Measurements from ENCODE around the gene UVRAG.

UVRAG gene

GRCh38 chr11:76169473-76169896 is 354.5 kb downstream of the UVRAG start:
- no peak for TF ChIP-seq YY1 (IDR thresholded peaks at IDR 0.05; ENCODE audit: low read depth)
- no peak for TF ChIP-seq EP300 (IDR thresholded peaks at IDR 0.05; ENCODE audit: borderline replicate concordance)
- no peak for TF ChIP-seq TAF1 (IDR thresholded peaks at IDR 0.05; ENCODE audit: low read depth)
- TF ChIP-seq, protein P1, sequence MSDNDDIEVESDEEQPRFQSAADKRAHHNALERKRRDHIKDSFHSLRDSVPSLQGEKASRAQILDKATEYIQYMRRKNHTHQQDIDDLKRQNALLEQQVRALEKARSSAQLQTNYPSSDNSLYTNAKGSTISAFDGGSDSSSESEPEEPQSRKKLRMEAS (IDR thresholded peaks at IDR 0.05) = no peak
- TF ChIP-seq, protein P2, sequence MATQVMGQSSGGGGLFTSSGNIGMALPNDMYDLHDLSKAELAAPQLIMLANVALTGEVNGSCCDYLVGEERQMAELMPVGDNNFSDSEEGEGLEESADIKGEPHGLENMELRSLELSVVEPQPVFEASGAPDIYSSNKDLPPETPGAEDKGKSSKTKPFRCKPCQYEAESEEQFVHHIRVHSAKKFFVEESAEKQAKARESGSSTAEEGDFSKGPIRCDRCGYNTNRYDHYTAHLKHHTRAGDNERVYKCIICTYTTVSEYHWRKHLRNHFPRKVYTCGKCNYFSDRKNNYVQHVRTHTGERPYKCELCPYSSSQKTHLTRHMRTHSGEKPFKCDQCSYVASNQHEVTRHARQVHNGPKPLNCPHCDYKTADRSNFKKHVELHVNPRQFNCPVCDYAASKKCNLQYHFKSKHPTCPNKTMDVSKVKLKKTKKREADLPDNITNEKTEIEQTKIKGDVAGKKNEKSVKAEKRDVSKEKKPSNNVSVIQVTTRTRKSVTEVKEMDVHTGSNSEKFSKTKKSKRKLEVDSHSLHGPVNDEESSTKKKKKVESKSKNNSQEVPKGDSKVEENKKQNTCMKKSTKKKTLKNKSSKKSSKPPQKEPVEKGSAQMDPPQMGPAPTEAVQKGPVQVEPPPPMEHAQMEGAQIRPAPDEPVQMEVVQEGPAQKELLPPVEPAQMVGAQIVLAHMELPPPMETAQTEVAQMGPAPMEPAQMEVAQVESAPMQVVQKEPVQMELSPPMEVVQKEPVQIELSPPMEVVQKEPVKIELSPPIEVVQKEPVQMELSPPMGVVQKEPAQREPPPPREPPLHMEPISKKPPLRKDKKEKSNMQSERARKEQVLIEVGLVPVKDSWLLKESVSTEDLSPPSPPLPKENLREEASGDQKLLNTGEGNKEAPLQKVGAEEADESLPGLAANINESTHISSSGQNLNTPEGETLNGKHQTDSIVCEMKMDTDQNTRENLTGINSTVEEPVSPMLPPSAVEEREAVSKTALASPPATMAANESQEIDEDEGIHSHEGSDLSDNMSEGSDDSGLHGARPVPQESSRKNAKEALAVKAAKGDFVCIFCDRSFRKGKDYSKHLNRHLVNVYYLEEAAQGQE (IDR thresholded peaks at IDR 0.05; ENCODE audit: low read depth) = no peak
- no peak for TF ChIP-seq CEBPB (IDR thresholded peaks at IDR 0.05)
- no peak for TF ChIP-seq TCF12 (IDR thresholded peaks at IDR 0.05; ENCODE audit: low read depth)
- no peak for TF ChIP-seq CREB1 (IDR thresholded peaks at IDR 0.05; ENCODE audit: low read depth)
- TF ChIP-seq RAD21 (IDR thresholded peaks at IDR 0.05; ENCODE audit: low read depth) = no peak
- no peak for TF ChIP-seq ZBTB7A (IDR thresholded peaks at IDR 0.05; ENCODE audit: low read depth)
- TF ChIP-seq FOXM1 (IDR thresholded peaks at IDR 0.05; ENCODE audit: borderline replicate concordance, low read depth) = no peak
- no peak for TF ChIP-seq NFIC (IDR thresholded peaks at IDR 0.05)

DNA sequence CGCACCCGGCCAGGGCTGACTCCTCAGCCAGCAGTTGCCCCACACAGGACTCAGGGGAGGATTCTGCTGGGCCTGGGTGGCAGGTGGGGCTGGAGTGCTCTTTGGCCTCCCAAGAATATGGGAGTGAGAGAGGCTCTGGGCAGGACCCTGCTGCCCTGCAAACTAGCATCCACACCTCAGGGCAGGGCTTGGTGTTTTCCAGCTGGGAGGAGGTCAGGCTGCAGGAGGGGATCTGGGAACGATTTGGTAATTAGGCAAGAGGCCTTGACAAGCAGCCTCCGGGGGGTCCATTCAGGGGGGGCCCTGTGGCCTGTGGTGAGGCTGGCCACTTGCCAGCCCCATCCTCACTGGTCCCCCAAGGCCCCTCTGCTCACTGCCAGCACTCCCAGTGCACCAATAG is 355.5 kb downstream of the UVRAG start:
- no peak for TF ChIP-seq CREB1 (IDR thresholded peaks at IDR 0.05; ENCODE audit: low read depth)
- TF ChIP-seq, protein P3, sequence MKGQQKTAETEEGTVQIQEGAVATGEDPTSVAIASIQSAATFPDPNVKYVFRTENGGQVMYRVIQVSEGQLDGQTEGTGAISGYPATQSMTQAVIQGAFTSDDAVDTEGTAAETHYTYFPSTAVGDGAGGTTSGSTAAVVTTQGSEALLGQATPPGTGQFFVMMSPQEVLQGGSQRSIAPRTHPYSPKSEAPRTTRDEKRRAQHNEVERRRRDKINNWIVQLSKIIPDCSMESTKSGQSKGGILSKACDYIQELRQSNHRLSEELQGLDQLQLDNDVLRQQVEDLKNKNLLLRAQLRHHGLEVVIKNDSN (IDR thresholded peaks at IDR 0.05) = no peak
- TF ChIP-seq NFIC (IDR thresholded peaks at IDR 0.05) = no peak
- TF ChIP-seq EP300 (IDR thresholded peaks at IDR 0.05; ENCODE audit: borderline replicate concordance) = no peak
- TF ChIP-seq TEAD4 (IDR thresholded peaks at IDR 0.05) = no peak
- no peak for TF ChIP-seq ZBTB7A (IDR thresholded peaks at IDR 0.05; ENCODE audit: low read depth)
- TF ChIP-seq RAD21 (IDR thresholded peaks at IDR 0.05; ENCODE audit: low read depth) = no peak
- no peak for TF ChIP-seq EGR1 (IDR thresholded peaks at IDR 0.05)

GRCh38 chr11:76172583-76172982 is 357.6 kb downstream of the UVRAG start:
- TF ChIP-seq CREB1 (IDR thresholded peaks at IDR 0.05; ENCODE audit: low read depth) (no peak), NFIC (IDR thresholded peaks at IDR 0.05) (no peak), TEAD4 (IDR thresholded peaks at IDR 0.05) (no peak), CEBPB (IDR thresholded peaks at IDR 0.05) (no peak), EGR1 (IDR thresholded peaks at IDR 0.05) (no peak), ZBTB7A (IDR thresholded peaks at IDR 0.05; ENCODE audit: low read depth) (no peak), TAF1 (IDR thresholded peaks at IDR 0.05; ENCODE audit: low read depth) (no peak), FOXM1 (IDR thresholded peaks at IDR 0.05; ENCODE audit: borderline replicate concordance, low read depth) (no peak), EP300 (IDR thresholded peaks at IDR 0.05; ENCODE audit: borderline replicate concordance) (no peak), YY1 (IDR thresholded peaks at IDR 0.05; ENCODE audit: low read depth) (no peak), RAD21 (IDR thresholded peaks at IDR 0.05; ENCODE audit: low read depth) (no peak), TCF12 (IDR thresholded peaks at IDR 0.05; ENCODE audit: low read depth) (no peak)
- TF ChIP-seq, protein P1 (IDR thresholded peaks at IDR 0.05) = no peak
- TF ChIP-seq, protein P2 (IDR thresholded peaks at IDR 0.05; ENCODE audit: low read depth) = no peak
- TF ChIP-seq, protein P3 (IDR thresholded peaks at IDR 0.05) = no peak

DNA sequence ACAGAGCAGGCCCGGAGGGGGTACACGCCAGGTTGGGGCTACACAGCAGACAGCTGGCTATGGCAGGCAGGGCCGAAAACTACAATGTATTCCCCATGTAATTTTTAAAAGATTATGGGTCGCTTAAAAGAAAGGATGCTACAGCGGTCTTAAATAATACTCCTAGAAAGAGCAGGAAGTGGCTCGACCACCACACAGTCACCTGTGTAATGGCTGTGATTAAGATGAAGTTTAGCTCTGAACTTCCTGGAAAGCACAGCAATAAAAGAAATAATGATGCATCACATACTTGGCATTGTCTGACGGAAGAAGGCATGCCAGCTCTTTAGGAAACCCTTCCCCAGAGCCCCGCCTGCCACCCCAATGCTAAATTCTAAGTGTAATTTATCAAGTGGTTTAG is 358.7 kb downstream of the UVRAG start:
- TF ChIP-seq YY1 (IDR thresholded peaks at IDR 0.05; ENCODE audit: low read depth) (no peak), TEAD4 (IDR thresholded peaks at IDR 0.05) (no peak)
- TF ChIP-seq, protein P3 (IDR thresholded peaks at IDR 0.05) = no peak

DNA sequence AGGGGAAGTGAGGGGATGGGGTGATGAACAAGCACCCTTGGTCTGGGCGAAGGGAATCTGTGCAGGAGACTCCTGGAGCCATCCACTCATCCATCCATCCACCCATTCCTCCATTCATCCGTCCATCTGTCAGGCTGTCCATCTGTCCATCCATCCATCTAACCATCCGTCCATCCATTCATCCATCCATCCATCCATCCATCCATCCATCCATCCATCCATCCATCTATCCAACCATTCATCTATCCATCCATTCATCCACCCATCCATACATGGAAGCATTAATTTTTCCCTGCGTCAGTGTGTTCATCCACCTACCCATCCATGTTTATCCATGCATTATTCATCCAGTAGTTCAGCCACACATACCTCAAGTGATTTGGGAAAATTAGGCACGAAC is 359.3 kb downstream of the UVRAG start:
- TF ChIP-seq, protein P1 (IDR thresholded peaks at IDR 0.05) = no peak
- TF ChIP-seq TEAD4 (IDR thresholded peaks at IDR 0.05) (no peak), YY1 (IDR thresholded peaks at IDR 0.05; ENCODE audit: low read depth) (no peak), RAD21 (IDR thresholded peaks at IDR 0.05; ENCODE audit: low read depth) (no peak), ZBTB7A (IDR thresholded peaks at IDR 0.05; ENCODE audit: low read depth) (no peak)

DNA sequence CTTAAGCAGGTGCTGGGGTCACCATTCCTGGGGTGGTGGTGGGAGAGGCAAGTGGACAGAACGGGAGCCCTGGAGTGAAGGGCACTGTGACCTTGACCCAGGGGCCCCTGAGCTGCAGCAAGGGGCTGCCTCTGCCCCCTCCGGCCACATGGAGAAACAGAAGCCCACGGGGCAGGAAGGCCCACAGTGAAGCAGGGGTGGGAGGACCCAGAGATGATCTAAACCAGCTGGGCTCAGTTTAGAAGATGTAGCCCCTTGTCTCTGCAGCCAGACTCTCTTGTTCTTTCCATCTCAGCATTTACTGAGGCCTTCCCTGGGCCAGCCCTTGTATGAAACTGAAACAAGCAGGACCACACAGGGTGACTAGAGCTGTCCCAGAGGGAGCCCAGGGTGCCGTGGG is 360.8 kb downstream of the UVRAG start:
- TF ChIP-seq, protein P3 (IDR thresholded peaks at IDR 0.05) = no peak
- no peak for TF ChIP-seq TCF12 (IDR thresholded peaks at IDR 0.05; ENCODE audit: low read depth)
- TF ChIP-seq EP300 (IDR thresholded peaks at IDR 0.05; ENCODE audit: borderline replicate concordance) = no peak
- TF ChIP-seq CREB1 (IDR thresholded peaks at IDR 0.05; ENCODE audit: low read depth) = no peak
- TF ChIP-seq ZBTB7A (IDR thresholded peaks at IDR 0.05; ENCODE audit: low read depth) = no peak
- no peak for TF ChIP-seq NFIC (IDR thresholded peaks at IDR 0.05)
- no peak for TF ChIP-seq RAD21 (IDR thresholded peaks at IDR 0.05; ENCODE audit: low read depth)

Data from Ishikawa (cell line).